Calu3 (cell line): ENCODE measurements around the gene TRMO. TPM values are rescaled to one million over a fixed set of nuclear protein-coding genes. Genes with fewer than 3 reads are reported as not detected.

Experiments used
- BruUV-seq: library from RNA; stranded (reverse); fragments of 400-500 nt; replicated peaks from 2 replicates; lab custom pipeline; 2021; lab: Mats Ljungman, UMichigan
- CTCF ChIA-PET: fragments of 300-600 bp; sonication (Branson Sonifier 250); formaldehyde crosslinking; loops from one replicate; lab custom pipeline; 2022; ENCODE audit warnings: antibody characterized with exemption; lab: Charles Lee
- DNase-seq: peaks from one replicate; pipeline ENCODE4 v3.0.0; 2022
- H3K27ac Mint-ChIP-seq: one replicate; pipeline ENCODE4 v1.8.0; 2022; ENCODE audit warnings: mixed read lengths; ENCODE audit not compliant: unreplicated experiment
- H3K27me3 Mint-ChIP-seq: one replicate; pipeline ENCODE4 v1.8.0; 2022; ENCODE audit warnings: mixed read lengths; ENCODE audit not compliant: unreplicated experiment
- H3K36me3 Mint-ChIP-seq: one replicate; pipeline ENCODE4 v1.8.0; 2022; ENCODE audit warnings: mild to moderate bottlenecking, moderate library complexity, mixed read lengths; ENCODE audit not compliant: insufficient read depth, unreplicated experiment
- H3K4me1 Mint-ChIP-seq: one replicate; pipeline ENCODE4 v1.8.0; 2022; ENCODE audit warnings: mild to moderate bottlenecking, low read depth, mixed read lengths; ENCODE audit not compliant: unreplicated experiment
- H3K4me3 Mint-ChIP-seq: one replicate; pipeline ENCODE4 v1.8.0; 2022; ENCODE audit warnings: mild to moderate bottlenecking, low read depth, moderate library complexity, mixed read lengths; ENCODE audit not compliant: unreplicated experiment
- H3K9me3 Mint-ChIP-seq: one replicate; pipeline ENCODE4 v1.8.0; 2022; ENCODE audit warnings: low read depth, mixed read lengths; ENCODE audit not compliant: unreplicated experiment
- intact Hi-C: fragments of 100-400 bp; cut with micrococcal nuclease; formaldehyde crosslinking; loops from one replicate; pipeline ENCODE4 v1.10.0; 2022; ENCODE audit not compliant: unreplicated experiment
- total RNA-seq: library from RNA; stranded (reverse); gene quantifications from 2 replicates; pipeline ENCODE4 v1.2.3, GENCODE V29; 2022
- TF ChIP-seq, protein P1 (sequence below): fragments of 200-600 bp; IDR thresholded peaks from one replicate; pipeline ENCODE4 v1.8.0; 2022; ENCODE audit warnings: antibody characterized with exemption; ENCODE audit not compliant: unreplicated experiment

TRMO gene
- total RNA-seq, 1 experiment from 2014 or later, result 4.8 TPM

DNA sequence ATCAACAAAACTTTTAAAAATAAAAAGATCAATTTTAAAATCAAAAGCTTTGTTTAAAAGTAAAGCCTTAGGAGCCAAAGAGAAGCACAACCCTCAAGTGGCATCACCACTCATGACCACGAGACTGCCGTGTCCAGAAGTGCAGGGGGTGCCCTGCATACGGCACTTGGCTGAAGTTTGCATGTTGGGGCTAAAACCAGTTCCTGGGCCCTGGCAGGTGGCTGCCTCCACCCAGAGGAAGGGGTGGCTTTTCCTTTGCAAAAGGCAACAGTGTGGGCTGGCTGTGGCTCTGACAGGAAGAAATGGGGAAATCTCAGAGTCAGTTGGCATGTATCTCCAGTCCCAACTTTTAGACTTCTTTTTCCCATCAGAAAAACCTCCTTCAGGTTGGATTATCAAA lies 15.3 kb downstream of the TRMO start:
- intact Hi-C loops, result no loop called here
- Mint-ChIP-seq H3K4me1 (no peaks in the 10 kb centered on the region), H3K27ac (no peak overlapping the region), H3K4me3 (no peak overlapping the region), H3K36me3 (no peaks in the 10 kb centered on the region), H3K27me3 (no peaks in the 10 kb centered on the region), H3K9me3 (no peaks in the 10 kb centered on the region)
- CTCF ChIA-PET, result no interaction called here
- TF ChIP-seq, protein P1, sequence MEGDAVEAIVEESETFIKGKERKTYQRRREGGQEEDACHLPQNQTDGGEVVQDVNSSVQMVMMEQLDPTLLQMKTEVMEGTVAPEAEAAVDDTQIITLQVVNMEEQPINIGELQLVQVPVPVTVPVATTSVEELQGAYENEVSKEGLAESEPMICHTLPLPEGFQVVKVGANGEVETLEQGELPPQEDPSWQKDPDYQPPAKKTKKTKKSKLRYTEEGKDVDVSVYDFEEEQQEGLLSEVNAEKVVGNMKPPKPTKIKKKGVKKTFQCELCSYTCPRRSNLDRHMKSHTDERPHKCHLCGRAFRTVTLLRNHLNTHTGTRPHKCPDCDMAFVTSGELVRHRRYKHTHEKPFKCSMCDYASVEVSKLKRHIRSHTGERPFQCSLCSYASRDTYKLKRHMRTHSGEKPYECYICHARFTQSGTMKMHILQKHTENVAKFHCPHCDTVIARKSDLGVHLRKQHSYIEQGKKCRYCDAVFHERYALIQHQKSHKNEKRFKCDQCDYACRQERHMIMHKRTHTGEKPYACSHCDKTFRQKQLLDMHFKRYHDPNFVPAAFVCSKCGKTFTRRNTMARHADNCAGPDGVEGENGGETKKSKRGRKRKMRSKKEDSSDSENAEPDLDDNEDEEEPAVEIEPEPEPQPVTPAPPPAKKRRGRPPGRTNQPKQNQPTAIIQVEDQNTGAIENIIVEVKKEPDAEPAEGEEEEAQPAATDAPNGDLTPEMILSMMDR, result no peak
- no peak for DNase-seq
- no TSS peak for BruUV-seq

DNA sequence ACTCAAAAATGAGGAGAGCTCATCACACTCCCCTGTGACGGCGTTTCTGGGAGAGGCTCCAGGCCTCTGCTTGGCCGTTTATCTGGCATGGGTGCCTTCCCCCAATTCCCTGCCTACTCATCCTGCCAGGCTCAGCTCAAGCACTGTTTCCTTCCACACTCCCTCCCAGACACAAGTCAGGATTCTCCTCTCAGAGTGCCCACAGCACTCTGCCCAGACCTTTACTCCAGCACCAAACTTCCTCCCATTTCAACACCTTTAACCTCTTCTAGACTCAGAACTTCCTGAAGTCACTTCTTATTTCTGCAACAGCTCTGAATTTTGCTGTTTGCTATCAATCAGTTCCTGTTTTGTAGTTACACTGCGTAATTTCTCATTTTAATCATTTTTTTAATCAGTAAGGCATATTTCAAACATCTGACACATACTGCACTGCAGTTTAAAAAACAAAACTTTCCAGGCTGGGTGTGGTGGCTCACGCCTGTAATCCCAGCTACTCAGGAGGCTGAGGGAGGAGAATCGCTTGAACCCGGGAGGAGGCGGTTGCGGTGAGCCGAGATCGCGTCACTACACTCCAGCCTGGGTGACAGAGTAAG lies 16.0 kb downstream of the TRMO start:
- no TSS peak for BruUV-seq
- TF ChIP-seq, protein P1, result no peak
- H3K36me3 Mint-ChIP-seq, result no peaks in the 10 kb centered on the region
- H3K27ac Mint-ChIP-seq, result no peak overlapping the region
- CTCF ChIA-PET, result interaction anchor here (0.7 kb wide), 1 partner anchor 576 kb away, joined by 5 read pairs; no protein-coding TSS in a partner anchor
- H3K27me3 Mint-ChIP-seq, result no peaks in the 10 kb centered on the region
- intact Hi-C loops, result no loop called here
- H3K4me1 Mint-ChIP-seq, result no peaks in the 10 kb centered on the region
- no peak overlapping the region for H3K4me3 Mint-ChIP-seq
- no peak for DNase-seq
- H3K9me3 Mint-ChIP-seq, result no peaks in the 10 kb centered on the region

DNA sequence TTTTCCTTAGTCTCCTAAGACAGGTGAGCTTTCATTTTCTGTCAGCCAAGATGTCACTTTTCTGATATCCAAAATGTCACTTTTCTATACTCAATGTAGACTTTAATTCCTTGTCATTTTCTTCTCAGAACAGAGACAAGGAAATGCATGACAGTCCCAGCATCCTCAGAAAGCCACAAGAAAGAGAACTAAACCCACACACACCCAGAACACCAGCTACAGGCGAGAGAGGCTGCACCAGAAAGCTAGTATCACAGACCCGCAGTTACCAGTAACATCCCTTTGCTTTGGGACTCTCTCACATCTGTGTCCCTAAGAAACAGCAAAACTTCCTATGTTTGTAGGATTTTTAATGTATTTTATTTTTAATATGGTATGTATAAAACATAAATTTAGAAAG lies 17.1 kb downstream of the TRMO start:
- H3K4me3 Mint-ChIP-seq, result no peak overlapping the region
- no peaks in the 10 kb centered on the region for H3K9me3 Mint-ChIP-seq
- no peak for DNase-seq
- CTCF ChIA-PET, result no interaction called here
- H3K27ac Mint-ChIP-seq, result no peak overlapping the region
- H3K4me1 Mint-ChIP-seq, result no peaks in the 10 kb centered on the region
- no peaks in the 10 kb centered on the region for H3K36me3 Mint-ChIP-seq
- intact Hi-C loops, result no loop called here
- no peaks in the 10 kb centered on the region for H3K27me3 Mint-ChIP-seq
- TF ChIP-seq, protein P1, result no peak
- BruUV-seq, result no TSS peak

DNA sequence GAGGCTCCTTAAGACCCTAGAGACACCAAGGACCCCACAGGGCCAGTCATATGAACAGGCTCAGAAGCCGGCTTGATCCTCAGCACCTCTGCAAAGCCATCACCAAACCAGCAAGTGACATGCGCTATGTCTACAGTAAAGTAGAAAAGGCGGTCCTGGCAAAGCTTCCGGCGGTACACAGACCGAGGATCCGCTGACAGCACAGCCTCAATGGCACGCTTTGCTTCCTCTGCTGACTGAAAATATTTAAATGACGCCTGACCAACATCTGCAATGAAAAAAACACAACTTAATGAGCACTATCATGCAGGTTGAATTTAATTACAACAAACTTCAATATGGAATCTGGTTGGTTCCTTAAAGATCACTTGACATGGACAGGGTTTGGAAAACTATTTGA lies 17.6 kb downstream of the TRMO start:
- Mint-ChIP-seq H3K27me3 (no peaks in the 10 kb centered on the region), H3K4me1 (no peaks in the 10 kb centered on the region), H3K27ac (no peak overlapping the region), H3K4me3 (no peak overlapping the region), H3K9me3 (no peaks in the 10 kb centered on the region), H3K36me3 (no peaks in the 10 kb centered on the region)
- TF ChIP-seq, protein P1, result no peak
- no peak for DNase-seq
- BruUV-seq, result no TSS peak
- intact Hi-C loops, result loop anchor here (5.0 kb wide), 1 partner anchor 207 kb away; the partner anchor contains the start of gene XPA
- CTCF ChIA-PET, result no interaction called here
